Trophoblast cell (in vitro differentiated cells and primary cell): ENCODE results near the gene DAPP1.

Source experiments
- DNase-seq, 2 donors: peaks; one replicate each; pipeline ENCODE4 v3.0.0-alpha.2; 2016
- H2AFZ ChIP-seq: 2 replicates; pipeline ENCODE4 v1.6.1; 2013; ENCODE audit warnings: low read length, moderate library complexity, mild to moderate bottlenecking; ENCODE audit not compliant: insufficient read depth, poor library complexity
- H2AK5ac ChIP-seq: 2 replicates; pipeline ENCODE4 v1.6.1; 2013; ENCODE audit warnings: mild to moderate bottlenecking, low read length
- H2BK120ac ChIP-seq: 2 replicates; pipeline ENCODE4 v1.6.1; 2013; ENCODE audit warnings: low read length, mild to moderate bottlenecking, moderate library complexity; ENCODE audit not compliant: insufficient read depth, poor library complexity
- H2BK12ac ChIP-seq: 2 replicates; pipeline ENCODE4 v1.6.1; 2013; ENCODE audit warnings: mild to moderate bottlenecking, low read length, moderate library complexity
- H2BK5ac ChIP-seq: 2 replicates; pipeline ENCODE4 v1.6.1; 2013; ENCODE audit warnings: low read length, low read depth, moderate library complexity, mild to moderate bottlenecking; ENCODE audit not compliant: poor library complexity
- H3K14ac ChIP-seq: 2 replicates; pipeline ENCODE4 v1.6.1; 2013; ENCODE audit warnings: mild to moderate bottlenecking, low read length
- H3K18ac ChIP-seq: 2 replicates; pipeline ENCODE4 v1.6.1; 2013; ENCODE audit warnings: mild to moderate bottlenecking, low read length
- H3K23ac ChIP-seq: 2 replicates; pipeline ENCODE4 v1.6.1; 2013; ENCODE audit warnings: low read length
- H3K27ac ChIP-seq: 2 replicates; pipeline ENCODE4 v1.5.1; 2013; ENCODE audit warnings: low read depth, mild to moderate bottlenecking, inconsistent platforms, low read length, moderate library complexity
- H3K27me3 ChIP-seq: 2 replicates; pipeline ENCODE4 v1.6.1; 2013; ENCODE audit warnings: inconsistent platforms, mild to moderate bottlenecking, low read length, moderate library complexity; ENCODE audit not compliant: insufficient read depth
- H3K36me3 ChIP-seq, 2 experiments: 1 replicate in 1 of 2; 2 replicates in 1 of 2; pipeline ENCODE4 v1.6.1; 2013; ENCODE audit warnings: low read length in 2 of 2, mild to moderate bottlenecking in 2 of 2, moderate library complexity in 1 of 2; ENCODE audit not compliant: insufficient read depth in 2 of 2, control insufficient read depth in 1 of 2
- H3K4ac ChIP-seq: 2 replicates; pipeline ENCODE4 v1.6.1; 2013; ENCODE audit warnings: low read depth, mild to moderate bottlenecking, low read length, moderate library complexity
- H3K4me1 ChIP-seq, 2 experiments: 1 replicate in 1 of 2; 2 replicates in 1 of 2; pipeline ENCODE4 v1.6.1; 2013; ENCODE audit warnings: low read length in 2 of 2, mild to moderate bottlenecking in 2 of 2, moderate library complexity in 1 of 2; ENCODE audit not compliant: insufficient read depth in 2 of 2, control insufficient read depth in 1 of 2
- H3K4me2 ChIP-seq: 2 replicates; pipeline ENCODE4 v1.6.1; 2013; ENCODE audit warnings: inconsistent platforms, mild to moderate bottlenecking, low read length, moderate library complexity
- H3K4me3 ChIP-seq: 2 replicates; pipeline ENCODE4 v1.5.1; 2013; ENCODE audit warnings: mild to moderate bottlenecking, low read depth, low read length, inconsistent platforms
- H3K79me1 ChIP-seq: one replicate; pipeline ENCODE4 v1.6.1; 2013; ENCODE audit warnings: low read length
- H3K79me2 ChIP-seq: 2 replicates; pipeline ENCODE4 v1.6.1; 2013; ENCODE audit warnings: low read length, mild to moderate bottlenecking; ENCODE audit not compliant: control insufficient read depth, insufficient read depth, poor library complexity
- H3K9ac ChIP-seq: 2 replicates; pipeline ENCODE4 v1.6.1; 2013; ENCODE audit warnings: mild to moderate bottlenecking, low read length
- H3K9me3 ChIP-seq: 2 replicates; pipeline ENCODE4 v1.6.1; 2013; ENCODE audit warnings: low read depth, mild to moderate bottlenecking, control low read depth, inconsistent platforms, low read length; ENCODE audit not compliant: insufficient read depth
- H4K12ac ChIP-seq: 2 replicates; pipeline ENCODE4 v1.6.1; 2013; ENCODE audit warnings: low read depth, mild to moderate bottlenecking, low read length, moderate library complexity
- H4K8ac ChIP-seq: 2 replicates; pipeline ENCODE4 v1.6.1; 2013; ENCODE audit warnings: low read depth, mild to moderate bottlenecking, low read length, moderate library complexity
- H4K91ac ChIP-seq: one replicate; pipeline ENCODE4 v1.6.1; 2013; ENCODE audit warnings: low read depth, mild to moderate bottlenecking, low read length, moderate library complexity
- WGBS: extraction: QIAGEN DNeasy Blood & Tissue Kit; methylation state at CpG from one replicate; pipeline ENCODE4 v1.1.7; 2013; ENCODE audit warnings: missing lambda C conversion rate; ENCODE audit not compliant: insufficient read length, insufficient coverage; ENCODE audit errors: extremely low coverage; 5-methylcytosine and 5-hydroxymethylcytosine counted together

DAPP1 gene

DNA sequence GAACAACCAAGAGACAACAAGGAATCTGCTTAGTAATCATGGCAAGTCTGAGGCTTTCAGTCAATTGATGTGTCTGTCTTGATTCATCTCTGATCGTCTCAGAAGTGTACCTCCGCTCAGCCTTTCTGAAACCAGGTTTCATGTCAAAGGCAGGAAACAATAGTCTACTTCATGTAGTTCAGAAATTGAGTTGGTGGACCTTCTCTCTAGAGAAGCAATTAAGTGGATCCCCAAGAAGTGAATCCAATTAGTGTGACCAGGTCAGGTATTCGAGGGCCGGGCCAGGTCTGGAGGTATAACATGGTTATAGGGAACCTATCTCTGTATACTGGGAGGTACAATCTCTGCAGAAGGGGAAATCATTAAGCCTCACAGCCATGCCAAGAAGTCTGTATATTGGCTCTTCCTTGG, 32.0 kb downstream of the DAPP1 start:
- Histone ChIP-seq H4K12ac (no peak overlapping the region), H2BK5ac (no peak overlapping the region), H3K4ac (no peak overlapping the region), H4K8ac (no peak overlapping the region), H3K79me1 (no peaks in the 10 kb centered on the region), H3K4me2 (no peak overlapping the region), H3K27ac (no peak overlapping the region), H4K91ac (no peak overlapping the region), H3K23ac (no peak overlapping the region), H3K9me3 (no peaks in the 10 kb centered on the region), H3K4me3 (no peak overlapping the region), H3K27me3 (no peaks in the 10 kb centered on the region), H3K14ac (no peak overlapping the region), H2AK5ac (no peak overlapping the region), H3K9ac (no peak overlapping the region), H2BK12ac (no peak overlapping the region), H3K18ac (no peak overlapping the region), H3K36me3 (no peaks in the 10 kb centered on the region), H2BK120ac (no peak overlapping the region), H3K79me2 (no peaks in the 10 kb centered on the region), H2AFZ (no peak overlapping the region), H3K4me1 (no peaks in the 10 kb centered on the region)
- WGBS = no CpG with 5 or more reads among the region's 4 CpGs
- DNase-seq = no peak

DNA sequence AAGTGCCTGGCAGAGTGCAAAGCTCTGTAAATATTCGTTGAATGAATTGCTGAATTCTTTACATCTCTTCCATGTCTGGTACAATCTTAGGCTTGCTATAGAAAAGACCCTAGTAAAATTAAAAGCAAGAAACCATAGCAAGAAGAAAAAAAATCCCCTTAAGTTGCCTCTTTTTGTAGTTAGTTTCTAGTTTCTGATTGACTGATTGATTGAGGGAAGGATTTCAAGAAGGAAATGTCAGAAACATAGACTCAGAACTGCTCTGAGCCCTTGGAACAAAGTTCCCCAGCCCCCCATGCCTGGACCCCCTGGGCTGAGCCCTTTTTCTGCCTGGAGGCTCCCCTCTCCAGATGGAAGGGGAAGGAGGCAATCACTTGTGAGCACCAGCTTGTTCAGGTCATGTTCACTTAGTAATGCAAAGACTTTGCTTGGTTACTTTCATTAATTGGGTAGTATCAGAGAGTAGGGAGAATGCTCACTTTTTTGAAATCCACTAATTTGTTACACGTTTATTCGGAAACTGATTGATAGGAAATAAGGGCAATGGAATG, 35.6 kb downstream of the DAPP1 start:
- Histone ChIP-seq H3K4me3 (no peak overlapping the region), H2AK5ac (no peak overlapping the region), H2BK5ac (no peak overlapping the region), H3K36me3 (no peaks in the 10 kb centered on the region), H2AFZ (no peak overlapping the region), H3K27ac (no peak overlapping the region), H2BK120ac (no peak overlapping the region), H3K4me2 (no peak overlapping the region), H4K91ac (no peak overlapping the region), H3K9me3 (no peaks in the 10 kb centered on the region), H3K14ac (no peak overlapping the region), H3K23ac (no peak overlapping the region), H3K4me1 (peaks cover 0 to 4% of the 10 kb centered on the region in 2 experiments), H3K79me1 (no peaks in the 10 kb centered on the region), H3K27me3 (no peaks in the 10 kb centered on the region), H4K12ac (no peak overlapping the region), H3K9ac (no peak overlapping the region), H3K79me2 (no peaks in the 10 kb centered on the region), H4K8ac (no peak overlapping the region), H3K4ac (no peak overlapping the region), H2BK12ac (no peak overlapping the region), H3K18ac (no peak overlapping the region)
- no peak for DNase-seq
- WGBS = no CpG with 5 or more reads among the region's 3 CpGs

DNA sequence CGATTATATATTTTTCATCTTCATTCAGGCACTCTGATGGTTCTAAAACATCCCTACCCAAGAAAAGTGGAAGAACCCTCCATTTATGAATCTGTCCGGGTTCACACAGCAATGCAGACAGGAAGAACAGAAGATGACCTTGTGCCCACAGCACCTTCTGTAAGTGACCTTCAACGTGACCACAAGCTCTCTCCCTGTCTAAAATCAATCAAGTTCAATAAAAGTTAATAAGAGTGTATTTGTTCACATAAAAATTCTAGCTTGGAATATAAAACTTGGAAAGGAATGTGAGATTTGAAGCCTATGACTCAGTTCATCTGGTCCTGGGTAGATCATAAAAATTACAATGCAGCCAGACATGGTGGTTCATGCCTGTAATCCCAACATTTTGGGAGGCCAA, 36.6 kb downstream of the DAPP1 start:
- Histone ChIP-seq H3K79me1 (no peaks in the 10 kb centered on the region), H3K4me1 (peaks cover 0 to 4% of the 10 kb centered on the region in 2 experiments), H2AFZ (no peak overlapping the region), H2BK12ac (no peak overlapping the region), H3K9ac (no peak overlapping the region), H4K8ac (no peak overlapping the region), H4K91ac (no peak overlapping the region), H3K14ac (no peak overlapping the region), H2BK120ac (no peak overlapping the region), H2BK5ac (no peak overlapping the region), H4K12ac (no peak overlapping the region), H3K9me3 (no peaks in the 10 kb centered on the region), H3K23ac (no peak overlapping the region), H3K4ac (no peak overlapping the region), H3K36me3 (no peaks in the 10 kb centered on the region), H3K4me3 (no peak overlapping the region), H3K79me2 (no peaks in the 10 kb centered on the region), H3K27ac (no peak overlapping the region), H3K18ac (no peak overlapping the region), H3K4me2 (no peak overlapping the region), H2AK5ac (no peak overlapping the region), H3K27me3 (no peaks in the 10 kb centered on the region)
- DNase-seq = no peak
- no CpG with 5 or more reads among the region's 3 CpGs for WGBS

DNA sequence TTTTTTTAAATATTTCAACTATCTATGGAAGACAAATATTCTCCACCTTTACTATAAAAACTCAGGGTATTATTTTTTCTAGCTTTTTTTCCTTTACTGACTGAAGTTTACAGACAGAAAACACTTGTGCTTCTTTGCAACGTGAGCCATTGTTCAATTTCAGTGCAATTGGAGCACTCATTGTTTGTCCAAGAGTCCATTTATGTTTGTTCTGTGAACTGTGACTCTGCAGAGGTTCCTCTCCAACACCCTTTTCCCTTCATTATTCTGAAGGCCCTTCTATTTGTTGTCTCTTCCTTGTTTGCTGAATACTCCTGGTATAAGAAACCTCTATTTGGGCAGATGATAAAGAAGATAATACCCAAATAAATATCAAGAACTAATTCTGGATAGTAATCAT, 37.4 kb downstream of the DAPP1 start:
- no peaks in the 10 kb centered on the region for H3K79me1 ChIP-seq
- H4K12ac ChIP-seq = no peak overlapping the region
- no peak overlapping the region for H2BK12ac ChIP-seq
- no peak overlapping the region for H2BK120ac ChIP-seq
- no peak overlapping the region for H3K4me2 ChIP-seq
- no peak overlapping the region for H3K4me3 ChIP-seq
- no peak overlapping the region for H4K8ac ChIP-seq
- H3K79me2 ChIP-seq = no peaks in the 10 kb centered on the region
- no peak overlapping the region for H2AFZ ChIP-seq
- H3K4me1 ChIP-seq = peaks cover 0 to 4% of the 10 kb centered on the region in 2 experiments
- H3K18ac ChIP-seq = no peak overlapping the region
- no peak overlapping the region for H3K27ac ChIP-seq
- no peak overlapping the region for H3K14ac ChIP-seq
- H2BK5ac ChIP-seq = no peak overlapping the region
- no peak overlapping the region for H3K9ac ChIP-seq
- no peak overlapping the region for H4K91ac ChIP-seq
- H2AK5ac ChIP-seq = no peak overlapping the region
- no peak for DNase-seq
- H3K4ac ChIP-seq = no peak overlapping the region
- no peaks in the 10 kb centered on the region for H3K9me3 ChIP-seq
- no CpG with 5 or more reads among the region's 1 CpG for WGBS
- H3K23ac ChIP-seq = no peak overlapping the region
- no peaks in the 10 kb centered on the region for H3K27me3 ChIP-seq
- H3K36me3 ChIP-seq = no peaks in the 10 kb centered on the region
